Spleen (tissue), 13 donors: ENCODE results near the gene OR52W1. TPM values are rescaled to one million over a fixed set of nuclear protein-coding genes. Genes with fewer than 3 reads are reported as not detected.
A peak's percentile ranks its signal among the peaks of the same experiment; 100 is the strongest.

Source experiments
- DNase-seq: peaks from one replicate; pipeline ENCODE4 v3.0.0-alpha.2; 2020
- H3K27ac ChIP-seq, 8 donors: fragments of 200-600 bp; sonication (generic) in 7 of 8; 1 replicate in 4 of 8; 2 replicates in 4 of 8; pipeline versions ENCODE4 v1.5.0 to v1.8.0; 2016 to 2021; ENCODE audit warnings: inconsistent platforms in 4 of 8, mild to moderate bottlenecking in 4 of 8, moderate library complexity in 1 of 8
- H3K27me3 ChIP-seq, 7 donors: fragments of 200-600 bp; sonication (generic) in 6 of 7; replicated peaks in 1 of 7; 1 replicate in 4 of 7; 2 replicates in 3 of 7; pipeline versions ENCODE4 v1.5.0 to v1.8.0; 2016 to 2021; ENCODE audit warnings: inconsistent platforms in 3 of 7, mild to moderate bottlenecking in 1 of 7
- H3K36me3 ChIP-seq, 6 donors: fragments of 200-600 bp; sonication (generic) in 5 of 6; 1 replicate in 4 of 6; 2 replicates in 2 of 6; pipeline versions ENCODE4 v1.5.0 to v1.8.0; 2016 to 2021; ENCODE audit warnings: inconsistent platforms in 2 of 6
- H3K4me1 ChIP-seq, 6 donors: fragments of 200-600 bp; sonication (generic) in 5 of 6; 1 replicate in 3 of 6; 2 replicates in 3 of 6; pipeline versions ENCODE4 v1.5.0 to v1.8.0; 2016 to 2021; ENCODE audit warnings: inconsistent platforms in 3 of 6
- H3K4me3 ChIP-seq, 8 donors: fragments of 200-600 bp; sonication (generic) in 7 of 8; 1 replicate in 4 of 8; 2 replicates in 4 of 8; pipeline versions ENCODE4 v1.5.0 to v1.8.0; 2016 to 2021; ENCODE audit warnings: inconsistent platforms in 4 of 8, mild to moderate bottlenecking in 4 of 8, moderate library complexity in 2 of 8
- H3K9me3 ChIP-seq, 8 donors: fragments of 200-600 bp; sonication (generic) in 7 of 8; 1 replicate in 4 of 8; 2 replicates in 4 of 8; pipeline versions ENCODE4 v1.5.0 to v1.8.0; 2016 to 2021; ENCODE audit warnings: inconsistent platforms in 4 of 8
- CTCF ChIP-seq, 11 experiments: fragments of 200-600 bp in 7 of 11; fragments of 450-650 bp in 4 of 11; sonication (generic) in 4 of 11; IDR thresholded peaks in 8 of 11; conservative IDR thresholded peaks in 3 of 11; 1 replicate in 7 of 11; 2 replicates in 4 of 11; pipeline versions ENCODE4 v1.4.0 to v1.8.0; 2016 to 2021; ENCODE audit warnings: antibody characterized with exemption in 11 of 11, inconsistent platforms in 4 of 11, mild to moderate bottlenecking in 1 of 11
- POLR2A ChIP-seq, 3 donors: fragments of 450-650 bp; IDR thresholded peaks; one replicate each; pipeline ENCODE4 v1.5.1; 2017; ENCODE audit warnings: antibody characterized with exemption in 3 of 3, mild to moderate bottlenecking in 1 of 3
- POLR2AphosphoS5 ChIP-seq, 3 donors: sonication (generic); formaldehyde crosslinking; IDR thresholded peaks; one replicate each; pipeline ENCODE4 v1.5.1; 2017; ENCODE audit warnings: antibody characterized with exemption in 3 of 3
- WGBS, 5 donors: extraction: QIAGEN DNeasy Blood & Tissue Kit in 3 of 5; methylation state at CpG; one replicate each; pipeline versions ENCODE4 v1.1.5 to v1.1.7; 2013 to 2018; 5-methylcytosine and 5-hydroxymethylcytosine counted together
- intact Hi-C: fragments of 100-400 bp; cut with DNase I; formaldehyde crosslinking; loops from one replicate; pipeline ENCODE4 v1.15.0; 2023; ENCODE audit warnings: low total_unique reads
- long read RNA-seq, 2 donors: transcript quantifications; one replicate each; lab custom pipeline, GENCODE V29; 2026
- polyA plus RNA-seq, 3 donors: library from polyadenylated mRNA; stranded (reverse); fragments of 200-250 nt; gene quantifications; one replicate each; pipeline ENCODE4 v1.2.1, GENCODE V29; 2013
- total RNA-seq, 7 donors: library from RNA; depleted of rRNA in 3 of 7; stranded (reverse); fragments of >200 nt in 3 of 7; fragmentation: NEBNext Ultra II Directional in 4 of 7; extraction: Animal tissue kit (Norgen Biotek cat#: 25700) in 4 of 7; gene quantifications; one replicate each; pipeline versions ENCODE4 v1.1.0 to v1.2.1, GENCODE V29; 2016 to 2021
- donor health status: healthy with polysubstance abuse.
- donor health status: DM: no; HTN: no; CAD: no; lungs with moderate emphysema.
- donor health status: DM: no; HTN: no; CAD: no.
- donor health status: Bipolar disorder and iron deficiency.
- donor health status: healthy.
- donor health status: DM: no; HTN: no; CAD: no.
- donor health status: DM: yes; HTN: yes; CAD: no.

OR52W1 gene
- not detected for total RNA-seq
- not detected for polyA plus RNA-seq
- long read RNA-seq, donor 1: 0 reads
- long read RNA-seq, donor 2: 0 reads

GRCh38 chr11:6199174-6199810 lies at the start of gene OR52W1:
TSS of gene OR52W1 (plus strand) at chr11:6199224. CDS start at chr11:6199224, 0 bp downstream.
- Histone ChIP-seq H3K9me3 (no peaks in the 10 kb centered on the region), H3K36me3 (no peaks in the 10 kb centered on the region), H3K4me3 (no peak within 1 kb of the TSS), H3K4me1 (peaks cover 0 to 46% (median 4%) of the 10 kb centered on the region in 6 donors), H3K27me3 (no peaks in the 10 kb centered on the region), H3K27ac (peak within 1 kb of the TSS in 3 of 8 donors; percentile 85 to 94 (median 92))
- peak; percentile 71 for DNase-seq
- intact Hi-C loops: no loop called here
- TF ChIP-seq CTCF (IDR thresholded peaks at IDR 0.05 in 8 of 11, conservative IDR thresholded peaks at IDR 0.05 in 3 of 11) (no peak), POLR2AphosphoS5 (IDR thresholded peaks at IDR 0.05) (no peak), POLR2A (IDR thresholded peaks at IDR 0.05) (no peak)
- 94 to 100% (median 99%) methylated on average over 4 to 5 of the region's 5 CpGs for WGBS, 5 donors

GRCh38 chr11:6151117-6151516 lies 47.9 kb upstream of the OR52W1 start:
- intact Hi-C loops: no loop called here
- no peak overlapping the region for H3K27ac ChIP-seq
- H3K27me3 ChIP-seq: no peaks in the 10 kb centered on the region
- no peaks in the 10 kb centered on the region for H3K9me3 ChIP-seq
- no peak for DNase-seq
- H3K36me3 ChIP-seq: no peaks in the 10 kb centered on the region
- H3K4me3 ChIP-seq: no peak overlapping the region
- H3K4me1 ChIP-seq: no peaks in the 10 kb centered on the region
- TF ChIP-seq CTCF (IDR thresholded peaks at IDR 0.05 in 8 of 11, conservative IDR thresholded peaks at IDR 0.05 in 3 of 11) (no peak), POLR2A (IDR thresholded peaks at IDR 0.05) (no peak), POLR2AphosphoS5 (IDR thresholded peaks at IDR 0.05) (no peak)
- 23 to 44% (median 31%) methylated on average over 1 of the region's 1 CpG for WGBS, 5 donors

GRCh38 chr11:6152126-6152525 lies 46.9 kb upstream of the OR52W1 start:
- Histone ChIP-seq H3K36me3 (no peaks in the 10 kb centered on the region), H3K4me3 (no peak overlapping the region), H3K4me1 (no peaks in the 10 kb centered on the region), H3K9me3 (no peaks in the 10 kb centered on the region), H3K27ac (no peak overlapping the region), H3K27me3 (no peaks in the 10 kb centered on the region)
- WGBS, 5 donors: 83 to 98% (median 93%) methylated on average over 2 of the region's 2 CpGs
- TF ChIP-seq CTCF (IDR thresholded peaks at IDR 0.05 in 8 of 11, conservative IDR thresholded peaks at IDR 0.05 in 3 of 11) (no peak), POLR2A (IDR thresholded peaks at IDR 0.05) (no peak), POLR2AphosphoS5 (IDR thresholded peaks at IDR 0.05) (no peak)
- no peak for DNase-seq
- intact Hi-C loops: no loop called here

- no peaks in the 10 kb centered on the region for H3K27me3 ChIP-seq
- H3K36me3 ChIP-seq: no peaks in the 10 kb centered on the region
- no peak for TF ChIP-seq POLR2A (IDR thresholded peaks at IDR 0.05)
- no peak for TF ChIP-seq CTCF (IDR thresholded peaks at IDR 0.05 in 8 of 11, conservative IDR thresholded peaks at IDR 0.05 in 3 of 11)
- TF ChIP-seq POLR2AphosphoS5 (IDR thresholded peaks at IDR 0.05): no peak
- H3K9me3 ChIP-seq: no peaks in the 10 kb centered on the region
- no peak overlapping the region for H3K27ac ChIP-seq
- no peaks in the 10 kb centered on the region for H3K4me1 ChIP-seq
- intact Hi-C loops: no loop called here
- no peak for DNase-seq
- H3K4me3 ChIP-seq: no peak overlapping the region
- 74 to 91% (median 82%) methylated on average over 7 of the region's 7 CpGs for WGBS, 5 donors
Measured at GRCh38 chr11:6156628-6157359, 42.2 kb upstream of the OR52W1 start.
